Amniotic epithelial cell (primary cell): ENCODE results near the gene MED22.
"Not testable (repeated sequence)": the region's sequence is repeated elsewhere in the genome, so short reads cannot be mapped to it uniquely, and the experiment has no call there.

ENCODE experiments used
- DNase-seq: peaks from one replicate; pipeline ENCODE4 v3.0.0-alpha.2; 2010; ENCODE audit warnings: low read depth

Gene MED22

DNA sequence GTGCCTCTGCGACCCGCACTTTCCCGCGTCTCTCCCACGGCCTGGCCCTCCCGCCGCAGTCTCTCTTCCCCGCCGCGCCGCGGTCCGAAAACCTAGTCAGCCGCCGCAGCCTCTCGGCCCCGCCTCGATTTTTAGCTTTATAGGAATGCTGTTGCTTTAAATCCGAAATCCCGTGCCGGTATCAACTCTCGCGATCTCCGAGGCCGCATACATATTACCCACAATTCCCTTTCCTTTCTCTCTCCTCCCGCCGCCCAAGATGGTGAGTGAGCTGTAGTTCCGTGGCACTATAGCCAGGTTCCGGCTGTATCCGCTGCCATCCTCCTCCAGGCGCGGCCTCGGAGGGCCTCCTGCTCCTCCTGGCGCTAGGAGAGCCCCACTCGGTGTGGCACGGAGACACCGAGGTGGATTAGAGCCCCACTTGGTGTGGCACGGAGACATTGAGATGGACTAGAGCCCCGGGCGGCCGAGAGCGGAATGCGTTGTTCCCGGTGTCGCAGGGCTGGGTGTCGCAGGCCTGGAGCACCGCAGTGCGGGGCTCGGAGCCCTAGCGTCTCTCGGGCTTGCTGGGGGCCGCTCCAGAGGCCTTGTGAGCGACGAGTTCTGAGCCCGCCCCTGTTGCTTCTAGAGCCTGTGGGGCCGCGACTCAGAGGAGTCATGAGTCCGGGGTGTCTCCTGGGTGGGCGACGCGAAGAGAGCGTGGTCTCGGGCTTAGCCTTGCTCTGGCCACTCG, at the start of gene MED22, which contains the start of gene RPL7A:
Gene MED22 (minus strand): TSS at position 147 of the 733 bp plus-strand sequence. CDS start 1,469 bp downstream, outside the sequence.
Gene RPL7A (plus strand): TSS at position 234 of the 733 bp plus-strand sequence. CDS start 26 bp downstream, at position 260.
- peak; percentile 95 for DNase-seq

DNA sequence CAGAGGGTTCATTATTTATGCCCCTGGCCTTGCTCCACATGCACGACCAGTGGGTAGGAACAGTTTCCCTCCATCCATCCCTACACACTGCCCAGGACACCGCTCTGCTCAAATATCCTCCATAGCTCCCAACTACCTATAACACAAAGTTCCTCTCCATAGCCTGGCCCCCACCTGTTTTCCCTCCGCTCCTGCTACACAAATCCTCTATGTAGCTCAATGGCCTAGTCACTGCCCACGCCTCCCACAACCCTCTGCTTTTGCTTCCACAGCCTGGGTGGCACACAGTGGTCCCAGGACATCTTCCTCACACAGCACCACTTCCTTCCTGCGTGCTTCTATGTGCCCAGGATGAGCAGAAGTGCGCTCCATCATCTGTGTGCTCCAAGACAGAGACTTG, 49.4 kb upstream of the MED22 start:
- no peak for DNase-seq

DNA sequence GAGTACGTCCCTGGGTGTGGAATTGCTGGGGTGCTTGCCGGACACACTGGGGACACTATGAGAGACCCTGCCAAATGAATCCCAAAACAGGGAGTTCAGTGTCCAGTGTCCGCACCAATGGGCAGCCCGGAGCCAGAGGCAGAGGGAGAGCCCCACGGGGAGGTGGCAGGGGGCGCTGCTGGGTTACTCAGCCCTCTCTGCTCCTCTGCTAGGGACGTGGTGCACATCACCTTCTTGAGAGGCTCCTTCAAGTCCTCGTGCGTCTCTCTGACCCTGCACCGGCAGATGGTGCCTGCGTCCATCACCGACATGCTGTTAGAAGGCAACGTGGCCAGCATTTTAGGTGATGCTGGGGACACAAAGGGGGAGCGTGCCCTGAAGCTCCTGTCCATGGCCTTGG, 49.0 kb upstream of the MED22 start:
- DNase-seq: peak; percentile 29

DNA sequence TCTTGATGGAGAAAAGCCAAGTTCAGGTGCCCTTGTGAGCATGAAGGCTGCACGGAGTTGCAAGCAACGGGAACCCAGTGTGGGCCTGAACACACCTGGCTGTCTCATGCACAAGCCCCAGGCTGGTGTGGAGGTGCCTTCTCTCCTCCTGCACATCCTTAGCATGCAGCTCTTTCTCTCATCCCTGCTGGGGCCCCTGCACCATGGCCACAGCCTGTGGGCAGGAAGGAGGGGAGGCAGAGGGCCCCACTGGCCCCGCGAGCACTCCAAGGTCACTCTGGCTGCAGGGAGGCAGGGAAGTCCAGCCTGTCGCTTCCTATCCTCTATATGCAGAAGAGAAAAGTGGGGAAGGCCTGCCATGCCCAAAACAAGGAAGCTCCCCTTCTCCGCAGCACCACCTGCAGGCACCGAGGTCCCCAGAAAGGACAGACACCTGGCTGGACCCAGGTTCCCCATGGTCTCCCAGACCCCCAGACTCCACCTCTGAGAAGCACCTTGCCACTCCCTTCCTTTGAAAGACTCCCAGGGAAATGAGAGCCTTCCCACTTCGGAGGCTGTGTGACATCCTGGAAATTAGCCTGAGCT, 46.8 kb upstream of the MED22 start:
- DNase-seq: no peak

DNA sequence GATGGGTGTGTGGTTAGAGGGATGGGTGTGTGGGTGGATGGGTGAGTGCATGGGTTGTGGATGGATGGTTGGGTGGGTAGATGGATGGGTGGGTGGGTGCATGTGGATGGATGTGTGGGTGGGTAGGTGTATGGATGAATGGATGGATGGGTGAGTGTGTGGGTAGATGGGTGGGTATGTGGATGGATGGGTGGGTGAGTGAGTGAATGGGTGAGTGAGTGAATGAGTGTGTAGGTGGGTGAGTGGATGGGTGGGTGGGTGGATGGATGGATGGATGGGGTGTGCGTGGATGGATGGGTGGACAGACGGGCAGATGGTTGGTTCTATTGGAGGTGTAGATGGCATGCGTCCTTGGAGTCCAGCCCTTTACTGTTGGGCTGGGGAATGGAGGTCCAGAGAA, 45.5 kb upstream of the MED22 start:
- no peak for DNase-seq

DNA sequence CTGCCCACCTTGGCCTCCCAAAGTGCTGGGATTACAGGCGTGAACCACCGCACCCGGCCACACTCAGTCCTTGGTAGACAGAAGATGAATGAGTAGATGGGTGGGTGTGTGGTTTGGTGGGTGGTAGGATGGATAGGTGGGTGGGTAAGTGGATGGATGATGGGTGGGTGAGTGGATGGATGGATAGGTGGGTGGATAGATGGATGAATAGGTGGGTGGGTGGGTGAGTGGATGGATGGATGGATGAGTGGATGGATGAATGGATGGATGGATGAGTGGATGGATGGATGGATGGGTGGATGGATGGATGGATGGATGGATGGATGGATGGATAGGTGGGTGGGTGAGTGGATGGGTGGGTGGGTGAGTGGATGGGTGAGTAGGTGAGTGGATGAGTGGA, 44.4 kb upstream of the MED22 start:
- not testable (repeated sequence) for DNase-seq

DNA sequence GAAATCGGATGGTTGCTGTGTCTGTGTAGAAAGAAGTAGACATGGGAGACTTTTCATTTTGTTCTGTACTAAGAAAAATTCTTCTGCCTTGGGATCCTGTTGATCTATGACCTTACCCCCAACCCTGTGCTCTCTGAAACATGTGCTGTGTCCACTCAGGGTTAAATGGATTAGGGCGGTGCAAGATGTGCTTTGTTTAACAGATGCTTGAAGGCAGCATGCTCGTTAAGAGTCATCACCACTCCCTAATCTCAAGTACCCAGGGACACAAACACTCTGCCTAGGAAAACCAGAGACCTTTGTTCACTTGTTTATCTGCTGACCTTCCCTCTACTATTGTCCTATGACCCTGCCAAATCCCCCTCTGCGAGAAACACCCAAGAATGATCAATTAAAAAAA, 43.5 kb upstream of the MED22 start:
- DNase-seq: not testable (repeated sequence)

DNA sequence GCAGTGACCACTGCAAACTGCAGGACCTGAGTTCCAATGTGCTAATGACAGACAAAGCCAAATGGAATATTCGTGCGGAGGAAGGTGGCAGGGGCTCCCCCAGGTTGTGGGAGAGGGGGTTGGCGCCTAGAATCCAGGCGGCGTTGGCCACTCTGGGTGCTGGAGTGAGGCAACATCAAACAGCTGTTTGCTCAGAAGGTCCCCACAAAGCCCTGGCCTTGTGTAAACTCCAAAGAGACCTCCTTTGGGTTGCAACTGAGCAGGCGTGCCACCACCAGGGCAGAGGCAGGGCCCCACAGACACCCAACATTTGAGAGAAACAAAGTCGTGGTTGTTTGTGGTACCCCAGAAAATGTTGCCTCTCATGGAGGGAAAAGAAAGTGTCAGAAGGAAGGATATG, 42.8 kb upstream of the MED22 start:
- DNase-seq: no peak

DNA sequence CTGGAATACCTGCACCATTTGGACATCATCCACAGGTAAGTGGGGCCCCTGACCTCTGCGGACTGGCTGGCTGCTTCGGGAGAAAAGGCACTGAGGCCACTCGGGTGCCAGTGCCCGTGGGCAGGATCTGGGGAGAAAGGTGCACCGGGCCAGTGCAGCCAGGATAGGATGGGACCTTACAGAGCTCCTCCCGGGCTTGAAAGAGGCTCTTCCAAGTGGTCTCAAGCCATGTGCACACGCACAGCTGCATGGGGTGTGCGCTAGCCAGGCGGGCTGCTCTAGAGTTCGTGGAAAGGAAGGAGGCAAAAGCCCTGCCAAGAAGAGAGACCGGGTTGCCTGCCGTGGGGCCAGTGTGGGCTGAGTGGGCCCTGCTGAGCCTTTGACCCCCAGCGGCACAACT, 41.6 kb upstream of the MED22 start:
- DNase-seq: no peak

DNA sequence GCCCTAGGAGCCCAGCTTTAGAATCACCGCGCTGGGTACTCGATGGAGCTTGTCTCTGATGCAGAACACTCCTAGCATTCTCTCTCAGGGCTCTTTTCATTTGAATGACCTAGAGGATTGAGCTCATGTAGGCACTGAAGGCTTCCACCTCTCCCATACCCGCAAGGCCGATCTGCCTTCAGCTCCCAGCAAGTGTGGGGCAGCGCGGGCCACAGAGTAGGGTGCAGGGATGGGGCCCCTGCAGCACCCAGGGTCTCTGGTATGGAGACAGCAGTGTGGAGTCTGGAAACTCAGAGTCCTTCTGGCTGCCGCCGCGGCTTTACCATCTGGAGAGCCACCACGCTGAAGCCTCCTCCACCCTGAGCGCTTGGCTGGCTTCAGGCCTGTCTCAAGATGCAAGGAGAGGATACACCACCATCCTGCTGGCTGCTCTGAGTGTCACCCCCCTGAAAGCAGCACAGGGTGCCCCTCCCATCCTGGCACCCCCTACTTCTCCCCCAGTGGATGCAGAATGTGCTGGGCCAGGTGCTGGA, 41.2 kb upstream of the MED22 start:
- DNase-seq: no peak

DNA sequence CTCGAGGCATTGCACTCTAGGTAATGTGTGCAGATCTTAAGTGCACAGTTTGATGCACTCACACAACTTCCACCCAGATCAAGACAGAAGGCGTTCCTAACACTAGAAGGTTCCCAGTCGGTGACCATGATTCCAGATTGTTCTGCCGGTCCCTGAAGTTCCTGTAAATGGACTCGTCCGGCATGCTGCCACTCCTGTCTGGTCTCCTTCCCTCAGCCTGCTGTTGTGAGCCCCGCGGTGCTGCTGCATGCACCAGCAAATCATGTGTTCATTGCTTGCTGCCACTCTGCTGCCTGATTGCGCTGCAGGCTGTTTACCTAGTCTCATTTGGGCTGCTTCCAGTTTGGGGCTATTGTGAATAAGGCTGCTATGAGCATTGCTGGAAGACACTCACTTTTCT, 39.7 kb upstream of the MED22 start:
- no peak for DNase-seq

DNA sequence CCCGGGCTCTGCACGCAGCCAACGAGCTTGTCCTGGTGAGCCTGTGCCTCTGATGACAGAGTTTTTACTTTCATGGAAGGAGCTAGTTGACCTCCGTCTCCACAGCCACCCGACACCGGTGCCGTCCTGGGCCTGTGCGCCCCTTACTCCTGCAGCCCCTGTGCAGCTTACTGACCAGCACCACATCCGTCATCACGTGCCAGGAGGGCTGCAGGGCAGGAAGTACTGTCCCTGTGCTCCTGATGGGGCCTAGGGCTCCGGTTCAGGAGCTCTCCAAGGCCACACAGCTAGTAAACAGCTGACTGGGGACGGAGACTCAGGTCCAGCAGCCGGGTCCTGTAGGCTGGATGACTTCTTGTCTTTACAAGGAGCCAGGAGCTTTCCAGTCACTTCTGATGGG, 38.4 kb upstream of the MED22 start:
- no peak for DNase-seq

DNA sequence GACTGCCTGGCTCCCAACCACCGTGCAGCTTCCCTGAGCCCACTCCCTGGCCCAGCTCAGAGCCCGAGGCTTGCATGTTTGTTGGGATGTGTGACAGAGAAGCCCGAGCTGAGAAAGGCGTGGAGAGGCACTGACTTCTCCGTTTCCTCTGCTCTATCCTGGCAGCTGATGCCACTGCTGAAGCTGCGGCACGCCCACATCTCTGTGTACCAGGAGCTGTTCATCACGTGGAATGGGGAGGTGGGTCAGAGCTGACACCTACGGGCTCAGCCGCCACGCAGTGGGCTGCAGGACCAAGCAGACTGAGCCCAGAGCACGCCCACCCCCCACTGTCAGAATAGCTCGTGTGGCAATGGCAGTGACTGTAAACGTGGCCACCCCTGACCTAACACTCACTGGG, 37.5 kb upstream of the MED22 start:
- no peak for DNase-seq

DNA sequence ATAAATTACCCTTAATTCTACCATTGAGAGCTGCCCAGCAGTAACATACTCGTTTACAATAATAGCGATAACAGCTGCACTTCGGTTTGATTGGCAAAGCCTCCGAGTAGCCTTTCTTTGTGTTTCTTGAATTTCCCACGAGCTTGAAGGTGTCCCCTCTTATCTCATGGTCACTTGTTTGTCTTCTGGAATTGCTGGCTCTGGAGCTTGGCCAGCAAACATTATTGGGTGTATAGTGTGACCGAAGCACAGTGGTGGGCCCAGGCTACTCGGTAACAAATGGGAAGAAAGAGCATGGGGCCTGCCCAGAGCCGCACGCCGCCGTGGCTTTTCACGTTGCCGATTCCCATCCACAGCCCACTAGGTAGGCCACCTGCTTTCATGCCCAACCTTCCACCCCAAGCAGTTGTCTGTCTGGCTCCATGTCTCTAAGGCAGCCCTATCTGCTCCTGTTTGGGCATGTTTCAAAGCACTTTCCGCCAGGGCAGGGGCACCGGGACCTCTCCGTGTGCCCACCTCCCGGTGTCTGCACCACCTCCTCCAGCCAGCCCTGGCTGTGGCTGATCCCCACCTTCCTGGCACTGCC, 36.9 kb upstream of the MED22 start:
- no peak for DNase-seq

DNA sequence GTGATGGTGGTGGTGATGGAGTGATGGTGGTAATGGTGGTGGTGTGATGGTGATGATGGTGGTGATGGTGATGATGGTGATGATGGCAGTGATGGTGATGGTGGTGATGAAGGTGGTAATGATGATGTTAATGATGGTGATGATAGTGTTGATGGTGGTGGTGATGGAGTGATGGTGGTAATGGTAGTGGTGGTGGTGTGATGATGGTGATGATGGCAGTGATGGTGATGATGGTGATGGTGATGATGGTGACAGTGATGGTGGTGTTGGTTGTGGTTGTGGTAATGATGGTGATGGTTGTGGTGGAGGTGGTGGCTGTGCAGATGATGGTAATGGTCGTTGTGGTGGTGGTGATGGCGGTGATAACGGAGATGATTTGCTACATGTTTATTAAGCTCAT, 35.5 kb upstream of the MED22 start:
- no peak for DNase-seq

DNA sequence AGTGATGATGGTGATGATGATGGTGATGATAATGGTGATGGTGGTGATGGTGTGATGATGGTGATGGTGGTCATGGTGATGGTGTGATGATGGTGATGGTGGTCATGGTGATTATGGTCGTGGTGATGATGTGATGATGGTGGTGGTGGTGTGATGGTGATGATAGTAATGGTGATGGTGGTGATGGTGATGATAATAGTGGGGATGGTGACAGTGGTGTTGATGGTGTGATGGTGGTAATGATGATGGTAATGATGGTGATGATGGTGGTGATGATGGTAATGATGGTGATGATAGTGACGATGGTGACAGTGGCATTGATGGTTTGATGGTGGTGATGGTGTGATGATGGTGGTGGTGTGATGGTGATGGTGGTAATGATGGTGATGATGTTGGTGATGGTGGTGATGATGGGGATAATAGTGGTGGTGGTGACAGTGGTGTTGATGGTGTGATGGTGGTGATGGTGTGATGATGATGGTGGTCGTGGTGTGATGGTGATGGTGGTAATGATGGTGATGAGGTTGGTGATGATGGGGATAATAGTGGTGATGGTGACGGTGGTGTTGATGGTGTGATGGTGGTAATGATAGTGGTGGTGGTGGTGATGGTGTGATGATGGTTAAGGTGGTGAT, 34.7 kb upstream of the MED22 start:
- no peak for DNase-seq

DNA sequence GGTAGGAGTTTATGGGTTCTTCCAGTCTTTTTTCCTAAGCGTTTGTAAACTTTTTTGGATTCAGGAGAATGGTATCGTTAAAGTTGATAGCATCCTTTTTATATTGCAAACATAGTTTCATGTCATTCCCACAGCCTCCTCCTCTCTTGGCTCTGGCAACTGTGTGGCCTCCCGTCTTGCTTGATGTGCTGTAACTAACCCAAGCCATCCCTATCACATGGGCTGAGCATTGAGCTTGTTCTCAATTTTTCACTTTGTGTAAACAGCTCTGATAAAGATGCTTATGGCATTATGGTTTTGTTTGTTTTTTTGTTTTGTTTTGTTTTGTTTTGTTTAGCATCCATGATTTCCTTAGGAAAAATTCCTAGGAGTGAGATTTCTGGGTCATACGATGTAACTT, 32.8 kb upstream of the MED22 start:
- DNase-seq: no peak

DNA sequence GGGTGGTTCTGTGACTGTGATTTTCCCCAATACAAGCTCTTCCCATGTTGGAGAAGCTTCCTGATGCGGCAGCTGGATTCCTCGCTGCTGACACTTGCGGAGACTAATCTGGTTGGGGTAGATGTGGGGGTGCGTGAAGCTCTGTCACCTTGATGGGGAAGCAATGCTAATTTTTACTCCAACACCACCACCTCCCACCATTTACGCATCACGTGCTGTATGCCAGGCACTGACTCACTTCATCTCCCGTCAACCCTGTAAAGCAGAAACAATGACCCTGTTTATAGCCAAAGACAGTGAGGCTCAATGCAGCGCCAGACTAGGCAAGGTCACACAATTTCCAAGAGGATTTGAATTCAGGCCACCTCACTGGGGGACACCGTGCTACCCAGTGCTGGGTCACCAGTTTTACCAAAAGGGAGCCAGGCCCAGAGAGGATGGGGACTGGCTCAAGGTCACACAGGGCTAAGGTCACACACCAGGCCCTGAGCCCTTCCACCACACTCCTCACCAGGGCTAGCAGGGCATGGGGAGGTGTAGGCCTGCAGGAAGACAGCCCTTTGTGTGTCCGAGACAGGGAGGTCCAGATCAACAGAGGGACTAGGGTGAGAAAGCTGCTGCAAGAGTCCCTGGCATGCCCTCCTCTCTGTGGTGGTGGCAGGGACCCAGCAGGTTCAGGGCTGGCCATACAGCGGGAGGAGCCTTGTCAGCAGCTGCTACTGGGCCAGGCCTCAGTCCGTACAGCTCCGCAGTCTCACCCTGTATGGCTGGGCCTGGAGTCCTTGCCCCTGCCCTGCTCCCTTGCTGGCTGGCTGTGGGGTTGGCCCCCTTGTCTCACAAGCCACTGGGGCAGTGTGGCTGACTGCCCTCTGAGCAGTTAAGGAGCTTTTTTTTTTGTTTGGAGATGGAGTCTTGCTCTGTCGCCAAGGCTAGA, 31.5 kb upstream of the MED22 start:
- no peak for DNase-seq

DNA sequence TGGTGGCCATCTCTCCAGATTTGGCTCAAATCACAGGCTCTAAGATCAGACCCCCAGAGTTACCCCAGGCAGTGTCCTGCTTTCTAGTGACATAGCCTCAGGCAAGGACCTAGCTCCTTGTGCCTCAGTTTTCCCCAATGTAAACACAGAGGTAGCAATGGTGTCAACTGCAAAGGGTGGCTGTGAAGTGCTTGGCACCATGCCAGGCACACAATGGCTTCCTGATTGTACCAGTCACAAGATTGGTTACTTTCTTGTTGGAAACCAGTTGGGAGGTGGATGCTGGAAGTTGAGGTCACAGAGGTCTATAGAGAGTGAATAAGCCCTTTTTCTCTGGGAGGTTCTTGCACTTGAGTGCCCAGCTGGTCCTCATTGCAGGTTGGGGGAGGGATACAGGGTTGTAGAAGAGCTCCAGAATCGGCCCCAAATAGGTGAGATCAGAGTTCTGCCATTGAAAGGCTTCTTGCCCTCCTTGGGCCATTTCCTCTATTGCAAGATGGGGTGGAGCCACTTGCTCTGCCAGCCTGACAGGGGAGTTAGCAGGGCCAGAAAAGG, 30.6 kb upstream of the MED22 start:
- DNase-seq: no peak

DNA sequence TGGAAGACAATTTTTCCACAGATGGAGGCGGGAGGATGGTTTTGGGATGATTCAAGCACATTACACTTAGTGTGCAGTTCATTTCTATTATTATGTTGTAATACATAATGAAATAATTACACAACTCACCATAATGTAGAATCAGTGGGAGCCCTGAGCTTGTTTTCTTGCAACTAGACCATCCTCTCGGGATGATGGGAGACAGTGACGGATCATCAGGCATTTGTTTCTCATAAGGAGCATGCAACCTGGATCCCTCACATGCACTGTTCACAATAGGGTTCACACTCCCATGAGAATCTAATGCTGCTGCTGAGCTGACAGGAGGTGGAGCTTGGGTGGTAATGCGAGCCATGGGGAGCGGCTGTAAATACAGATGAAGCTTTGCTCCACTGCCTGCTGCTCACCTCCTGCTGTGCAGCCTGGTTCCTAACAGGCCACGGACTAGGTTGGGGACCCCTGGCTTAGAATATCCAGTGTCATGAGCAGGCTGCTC, 29.8 kb upstream of the MED22 start:
- DNase-seq: peak; percentile 81

DNA sequence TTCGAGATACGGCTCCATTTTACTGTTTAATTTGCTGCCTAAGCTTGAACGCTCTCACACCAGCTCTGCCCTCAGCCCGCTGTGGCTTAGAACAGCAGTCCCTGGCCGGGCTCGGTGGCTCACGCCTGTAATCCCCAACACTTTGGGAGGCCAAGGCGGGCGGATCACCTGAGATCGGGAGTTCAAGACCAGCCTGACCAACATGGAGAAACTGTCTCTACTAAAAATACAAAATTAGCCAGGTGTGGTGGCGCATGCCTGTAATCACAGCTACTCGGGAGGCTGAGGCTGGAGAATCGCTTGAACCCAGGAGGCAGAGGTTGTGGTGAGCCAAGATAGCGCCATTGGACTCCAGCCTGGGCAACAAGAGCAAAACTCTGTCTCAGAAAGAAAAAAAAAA, 29.3 kb upstream of the MED22 start:
- DNase-seq: not testable (repeated sequence)
